ENCODE results near the gene PPP6R2.

PPP6R2 gene

DNA sequence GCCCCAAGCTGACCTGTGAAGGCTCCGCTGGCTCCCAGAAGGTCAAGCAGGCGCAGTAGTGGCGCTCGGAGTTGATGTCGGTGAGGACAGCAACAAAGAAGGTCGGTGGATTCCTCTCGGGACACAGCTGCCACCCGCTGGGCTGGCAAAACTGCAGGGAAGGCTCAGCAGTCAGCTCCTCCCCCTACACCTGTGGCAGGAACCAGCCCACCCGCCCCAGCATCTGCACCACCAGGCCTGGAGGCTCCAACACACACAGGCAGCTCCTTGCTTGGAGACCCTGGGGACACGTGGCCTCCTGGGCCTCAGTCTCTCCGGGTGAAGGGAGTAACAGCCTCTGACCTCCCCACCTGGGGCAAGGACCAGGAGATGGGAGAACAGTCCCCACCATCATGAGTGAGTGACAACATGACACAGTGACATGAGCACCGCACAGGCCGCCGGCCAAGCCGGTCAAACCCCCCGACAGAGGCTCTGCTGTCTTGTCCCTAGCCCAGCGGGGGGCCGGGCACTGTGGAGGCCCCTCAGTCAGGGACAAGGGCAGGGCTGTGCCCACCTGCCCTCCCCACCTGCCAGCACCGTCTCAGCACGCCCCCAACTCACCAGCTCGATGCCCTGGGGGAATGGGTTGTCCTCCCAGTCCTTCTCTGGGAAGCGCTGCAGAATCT, 124.8 kb downstream of the PPP6R2 start:
- TF ChIP-seq, protein P1, sequence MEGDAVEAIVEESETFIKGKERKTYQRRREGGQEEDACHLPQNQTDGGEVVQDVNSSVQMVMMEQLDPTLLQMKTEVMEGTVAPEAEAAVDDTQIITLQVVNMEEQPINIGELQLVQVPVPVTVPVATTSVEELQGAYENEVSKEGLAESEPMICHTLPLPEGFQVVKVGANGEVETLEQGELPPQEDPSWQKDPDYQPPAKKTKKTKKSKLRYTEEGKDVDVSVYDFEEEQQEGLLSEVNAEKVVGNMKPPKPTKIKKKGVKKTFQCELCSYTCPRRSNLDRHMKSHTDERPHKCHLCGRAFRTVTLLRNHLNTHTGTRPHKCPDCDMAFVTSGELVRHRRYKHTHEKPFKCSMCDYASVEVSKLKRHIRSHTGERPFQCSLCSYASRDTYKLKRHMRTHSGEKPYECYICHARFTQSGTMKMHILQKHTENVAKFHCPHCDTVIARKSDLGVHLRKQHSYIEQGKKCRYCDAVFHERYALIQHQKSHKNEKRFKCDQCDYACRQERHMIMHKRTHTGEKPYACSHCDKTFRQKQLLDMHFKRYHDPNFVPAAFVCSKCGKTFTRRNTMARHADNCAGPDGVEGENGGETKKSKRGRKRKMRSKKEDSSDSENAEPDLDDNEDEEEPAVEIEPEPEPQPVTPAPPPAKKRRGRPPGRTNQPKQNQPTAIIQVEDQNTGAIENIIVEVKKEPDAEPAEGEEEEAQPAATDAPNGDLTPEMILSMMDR (IDR thresholded peaks at IDR 0.05; ENCODE audit: extremely low read depth, missing control alignments), result no peak
- DNase-seq (ENCODE audit: low spot score), result no peak

DNA sequence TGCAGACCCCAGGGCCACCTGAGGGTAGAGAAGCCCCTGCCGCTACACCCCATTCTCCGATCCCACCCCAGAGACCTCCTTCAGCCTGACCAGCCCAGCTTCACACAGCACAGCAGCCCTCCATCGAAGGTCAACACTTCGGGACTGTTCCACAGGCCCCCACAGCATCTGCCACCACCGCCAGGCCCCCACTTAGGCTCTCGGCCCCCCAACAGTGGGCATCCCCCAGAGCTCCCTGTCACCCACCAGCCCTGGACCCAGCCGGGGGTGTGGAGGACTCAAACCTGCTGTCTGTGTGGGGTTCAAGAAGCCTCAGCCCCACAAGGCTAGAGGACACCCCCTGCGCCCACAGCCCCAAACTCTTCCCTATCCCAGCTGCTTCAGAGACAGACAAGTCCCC, 125.5 kb downstream of the PPP6R2 start:
- no peak for DNase-seq (ENCODE audit: low spot score)
- TF ChIP-seq, protein P1 (IDR thresholded peaks at IDR 0.05; ENCODE audit: extremely low read depth, missing control alignments), result no peak

DNA sequence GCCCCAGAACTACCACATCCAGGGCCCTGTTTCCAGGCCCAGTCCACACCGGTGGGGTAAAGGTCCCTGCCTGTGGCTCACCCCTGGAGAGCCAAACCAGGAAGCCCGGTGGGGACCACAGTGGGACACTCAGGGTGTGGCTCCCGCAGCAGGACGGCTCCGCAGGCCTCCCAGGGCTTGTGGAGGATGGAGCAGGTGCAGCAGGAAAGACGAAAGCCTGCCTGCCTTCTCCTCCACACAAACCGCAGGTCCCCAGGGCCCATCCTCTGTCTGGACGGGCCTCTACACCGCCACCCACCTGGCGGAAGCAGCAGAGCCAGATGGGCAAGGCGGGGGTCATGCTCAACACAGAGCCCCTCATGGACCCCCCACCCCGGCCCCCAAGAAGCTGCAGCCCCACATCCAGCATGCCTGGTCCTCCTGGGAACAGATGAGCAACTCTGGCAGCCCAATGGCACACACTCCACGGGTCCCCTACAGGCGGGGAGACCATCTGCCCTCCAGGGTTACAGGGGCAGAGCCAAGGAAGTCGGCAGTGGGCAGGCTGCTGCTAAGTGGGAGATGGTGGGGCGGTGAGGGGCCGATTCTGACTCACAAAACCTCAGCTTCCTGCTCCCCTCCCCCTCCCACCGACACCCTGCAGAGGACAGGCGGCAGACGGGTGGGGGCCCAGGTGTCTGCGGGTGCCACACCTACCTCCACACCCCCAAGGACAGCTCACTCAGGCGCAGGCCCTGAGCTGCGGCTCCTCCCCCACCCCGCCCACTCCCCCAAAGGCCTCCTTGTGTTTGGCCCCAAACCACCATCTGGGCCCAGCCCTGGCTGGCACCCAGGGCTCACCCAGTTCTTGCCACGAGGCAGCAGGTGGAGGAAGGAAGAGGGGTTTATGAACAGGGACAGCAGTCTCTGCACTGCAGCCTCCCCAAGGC, 126.5 kb downstream of the PPP6R2 start:
- TF ChIP-seq, protein P1 (IDR thresholded peaks at IDR 0.05; ENCODE audit: extremely low read depth, missing control alignments), result no peak
- peak; percentile 93 for DNase-seq (ENCODE audit: low spot score)

DNA sequence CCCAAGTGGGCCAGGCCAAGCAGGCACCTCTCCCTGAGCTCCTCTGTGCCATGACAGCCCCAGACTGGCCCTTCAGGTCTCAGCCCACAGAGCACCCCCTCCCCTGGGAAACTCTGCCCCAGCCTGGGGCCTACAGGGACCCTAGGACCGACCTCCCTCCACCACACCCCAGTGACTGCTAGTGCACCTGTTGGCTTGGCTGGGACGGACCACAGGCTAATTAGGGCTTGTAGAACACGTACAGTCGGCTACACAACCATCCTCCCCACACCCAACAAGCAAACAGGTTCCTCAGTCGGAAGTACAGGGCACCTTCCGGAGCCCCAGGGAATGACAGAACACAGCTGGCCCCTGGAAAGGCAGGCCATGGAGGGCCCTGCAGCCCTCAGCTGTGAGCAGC, 127.4 kb downstream of the PPP6R2 start:
- no peak for DNase-seq (ENCODE audit: low spot score)
- TF ChIP-seq, protein P1 (IDR thresholded peaks at IDR 0.05; ENCODE audit: extremely low read depth, missing control alignments), result no peak

DNA sequence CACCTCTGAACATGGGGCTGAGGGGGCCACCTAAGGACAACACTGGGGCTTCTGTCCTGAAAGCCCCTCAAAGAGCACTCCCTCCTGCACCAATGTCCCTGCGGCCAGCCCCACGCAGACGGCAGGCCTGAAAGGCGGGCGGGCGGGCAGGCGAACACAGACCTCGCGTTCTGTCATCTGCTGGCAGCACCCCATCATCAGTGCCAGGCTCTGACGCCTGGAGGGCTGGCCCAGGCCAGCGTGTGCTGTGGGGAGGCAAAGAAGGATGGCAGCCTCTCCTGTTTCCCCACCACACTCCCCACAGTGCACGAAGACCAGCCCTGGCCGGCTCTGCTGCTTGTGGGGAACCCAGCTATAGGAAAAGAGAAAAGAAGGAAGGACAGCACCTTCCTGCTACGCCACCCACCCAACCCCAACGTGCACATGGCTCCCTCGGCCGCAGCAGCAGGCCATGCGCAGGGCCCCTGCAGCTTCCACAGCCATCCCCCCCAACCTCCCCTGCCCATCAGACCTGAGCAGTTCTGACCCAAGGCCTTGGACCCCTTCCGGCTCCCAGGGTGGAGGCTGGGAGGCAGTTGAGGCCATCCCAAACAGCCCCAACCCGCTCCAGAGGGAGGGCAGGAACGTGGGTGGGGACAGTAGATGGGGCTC, 128.2 kb downstream of the PPP6R2 start:
- DNase-seq (ENCODE audit: low spot score), result no peak
- TF ChIP-seq, protein P1 (IDR thresholded peaks at IDR 0.05; ENCODE audit: extremely low read depth, missing control alignments), result no peak

DNA sequence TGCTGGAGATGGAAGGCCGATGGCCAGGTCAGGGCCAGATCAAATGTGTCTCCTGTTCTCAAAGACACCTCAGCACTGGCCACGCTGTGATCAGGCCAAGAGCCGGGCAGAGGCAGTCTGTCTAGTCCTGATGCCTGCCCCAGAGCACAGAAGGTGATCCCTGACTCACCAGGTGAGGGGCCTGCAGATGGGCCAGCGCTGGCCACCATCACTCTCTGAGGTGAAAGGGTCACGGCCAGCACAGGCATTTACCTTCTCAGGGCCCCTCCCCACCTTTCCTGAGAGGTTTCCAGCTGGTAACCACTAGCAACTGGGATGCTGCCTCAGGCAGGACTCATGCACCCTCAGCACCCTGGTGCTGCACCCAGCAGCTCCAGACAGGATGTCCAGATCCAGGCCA, 128.8 kb downstream of the PPP6R2 start:
- no peak for DNase-seq (ENCODE audit: low spot score)
- TF ChIP-seq, protein P1 (IDR thresholded peaks at IDR 0.05; ENCODE audit: extremely low read depth, missing control alignments), result no peak

DNA sequence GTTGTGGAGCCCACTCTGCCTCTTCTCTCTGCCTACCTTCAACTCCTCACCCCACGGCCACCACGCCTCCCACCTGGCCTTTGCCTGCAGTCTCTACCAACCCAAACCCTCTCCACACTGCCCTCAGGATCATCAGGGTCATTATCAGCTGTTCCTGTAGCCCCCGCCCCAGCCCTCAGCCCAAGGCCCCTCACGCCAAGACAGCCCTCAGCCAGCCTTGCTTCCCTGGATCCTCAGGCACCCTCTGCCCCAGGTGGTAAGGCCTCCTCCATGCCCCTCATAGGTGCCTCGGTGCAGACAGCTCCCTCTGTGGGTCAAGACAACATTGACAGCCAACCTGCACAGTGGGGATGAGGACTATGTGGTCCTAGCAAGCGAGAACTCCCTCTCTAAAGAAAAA, 130.0 kb downstream of the PPP6R2 start:
- TF ChIP-seq, protein P1 (IDR thresholded peaks at IDR 0.05; ENCODE audit: extremely low read depth, missing control alignments), result peak; percentile 36
- DNase-seq (ENCODE audit: low spot score), result no peak
